Tibial nerve (tissue), 4 donors: ENCODE measurements around the gene SMPD1. TPM values are rescaled to one million over a fixed set of nuclear protein-coding genes. Genes with fewer than 3 reads are reported as not detected.

Source experiments
- DNase-seq, 2 donors: peaks; one replicate each; pipeline ENCODE4 v3.0.0-alpha.2; 2019; ENCODE audit warnings: low spot score in 2 of 2
- H3K27ac ChIP-seq, 4 donors: fragments of 200-600 bp; sonication (generic) in 3 of 4; one replicate each; pipeline ENCODE4 v1.5.1; 2017 to 2019; ENCODE audit warnings: mild to moderate bottlenecking in 1 of 4
- H3K27me3 ChIP-seq, 2 donors: fragments of 200-600 bp; sonication (generic) in 1 of 2; one replicate each; pipeline versions ENCODE4 v1.5.1 to v1.6.0; 2017 to 2019
- H3K36me3 ChIP-seq, 3 donors: fragments of 200-600 bp; sonication (generic); one replicate each; pipeline ENCODE4 v1.5.1; 2018 to 2019
- H3K4me1 ChIP-seq, 4 donors: fragments of 200-600 bp; sonication (generic) in 3 of 4; one replicate each; pipeline ENCODE4 v1.5.1; 2017 to 2019
- H3K4me3 ChIP-seq, 4 donors: fragments of 200-600 bp; sonication (generic) in 3 of 4; one replicate each; pipeline ENCODE4 v1.5.1; 2017 to 2019; ENCODE audit warnings: mild to moderate bottlenecking in 1 of 4, moderate library complexity in 1 of 4
- H3K9me3 ChIP-seq, 4 donors: fragments of 200-600 bp; sonication (generic) in 3 of 4; one replicate each; pipeline ENCODE4 v1.5.1; 2017 to 2019
- CTCF ChIP-seq, 5 experiments: fragments of 200-600 bp in 3 of 5; fragments of 450-650 bp in 2 of 5; sonication (generic) in 3 of 5; IDR thresholded peaks; one replicate each; pipeline ENCODE4 v1.5.1; 2016 to 2019; ENCODE audit warnings: antibody characterized with exemption in 5 of 5, mild to moderate bottlenecking in 3 of 5, moderate library complexity in 2 of 5
- EP300 ChIP-seq, 2 donors: sonication (generic); formaldehyde crosslinking; IDR thresholded peaks; one replicate each; pipeline ENCODE4 v1.6.1; 2017; ENCODE audit warnings: antibody characterized with exemption in 2 of 2, mild to moderate bottlenecking in 1 of 2
- POLR2A ChIP-seq, 2 donors: fragments of 450-650 bp; IDR thresholded peaks; one replicate each; pipeline ENCODE4 v1.6.1; 2017; ENCODE audit warnings: antibody characterized with exemption in 2 of 2, mild to moderate bottlenecking in 2 of 2, moderate library complexity in 2 of 2
- WGBS, 2 donors: methylation state at CpG; one replicate each; pipeline ENCODE4 v1.1.5; 2018; 5-methylcytosine and 5-hydroxymethylcytosine counted together
- total RNA-seq, 4 donors: library from RNA; depleted of rRNA; stranded (reverse); fragments of >200 nt; gene quantifications; one replicate each; pipeline ENCODE4 v1.1.0, GENCODE V29; 2016

Gene SMPD1
- total RNA-seq, 4 donors from 2014 or later = 23.1 to 39.8 (median 30.3) TPM

- H3K27ac ChIP-seq = no peak overlapping the region
- 38 to 50% methylated on average over 4 of the region's 4 CpGs for WGBS, 2 donors
- no peaks in the 10 kb centered on the region for H3K27me3 ChIP-seq
- H3K36me3 ChIP-seq = no peaks in the 10 kb centered on the region
- no peak for DNase-seq
- TF ChIP-seq POLR2A (IDR thresholded peaks at IDR 0.05) (no peak), EP300 (IDR thresholded peaks at IDR 0.05) (no peak), CTCF (IDR thresholded peaks at IDR 0.05) (no peak)
- H3K9me3 ChIP-seq = no peaks in the 10 kb centered on the region
- peaks cover 0 to 4% (median 0%) of the 10 kb centered on the region in 4 donors for H3K4me1 ChIP-seq
- H3K4me3 ChIP-seq = no peak overlapping the region
Measured at GRCh38 chr11:6377902-6378639, 12.2 kb upstream of the SMPD1 start.

- Histone ChIP-seq H3K27me3 (no peaks in the 10 kb centered on the region), H3K27ac (no peak overlapping the region)
- 76 to 82% methylated on average over 5 of the region's 5 CpGs for WGBS, 2 donors
Measured at GRCh38 chr11:6378640-6378989, 11.7 kb upstream of the SMPD1 start.

GRCh38 chr11:6385046-6385777, 5.1 kb upstream of the SMPD1 start:
- Histone ChIP-seq H3K27me3 (no peaks in the 10 kb centered on the region), H3K4me3 (no peak overlapping the region), H3K36me3 (no peaks in the 10 kb centered on the region), H3K27ac (no peak overlapping the region), H3K9me3 (no peaks in the 10 kb centered on the region), H3K4me1 (peaks cover 0 to 26% (median 10%) of the 10 kb centered on the region in 4 donors)
- WGBS, 2 donors = 92 to 95% methylated on average over 7 of the region's 7 CpGs
- TF ChIP-seq EP300 (IDR thresholded peaks at IDR 0.05) = no peak
- no peak for TF ChIP-seq CTCF (IDR thresholded peaks at IDR 0.05)
- no peak for TF ChIP-seq POLR2A (IDR thresholded peaks at IDR 0.05)
- DNase-seq = no peak

More at GRCh38 chr11:6378640-6378989, 11.7 kb upstream of the SMPD1 start:
- Histone ChIP-seq H3K36me3 (no peaks in the 10 kb centered on the region), H3K9me3 (no peaks in the 10 kb centered on the region), H3K4me3 (no peak overlapping the region), H3K4me1 (peaks cover 0 to 4% (median 0%) of the 10 kb centered on the region in 4 donors)
- no peak for TF ChIP-seq EP300 (IDR thresholded peaks at IDR 0.05)
- no peak for TF ChIP-seq CTCF (IDR thresholded peaks at IDR 0.05)
- TF ChIP-seq POLR2A (IDR thresholded peaks at IDR 0.05) = no peak
- DNase-seq = no peak

- WGBS, 2 donors = 62 to 64% methylated on average over 12 of the region's 12 CpGs
- TF ChIP-seq CTCF (IDR thresholded peaks at IDR 0.05) (no peak), POLR2A (IDR thresholded peaks at IDR 0.05) (no peak), EP300 (IDR thresholded peaks at IDR 0.05) (no peak)
- H3K27ac ChIP-seq = peak overlapping the region in 3 of 4 donors; percentile 64 to 92 (median 91)
Measured at GRCh38 chr11:6387811-6388599, 2.3 kb upstream of the SMPD1 start.

More at GRCh38 chr11:6387811-6388599, 2.3 kb upstream of the SMPD1 start:
- Histone ChIP-seq H3K4me1 (peaks cover 0 to 46% (median 20%) of the 10 kb centered on the region in 4 donors), H3K4me3 (no peak overlapping the region), H3K9me3 (no peaks in the 10 kb centered on the region), H3K27me3 (no peaks in the 10 kb centered on the region), H3K36me3 (peaks cover 0 to 11% (median 0%) of the 10 kb centered on the region in 3 donors)
- DNase-seq = no peak
